ENCODE results near the gene WFIKKN2.
"Not testable (repeated sequence)": the region's sequence is repeated elsewhere in the genome, so short reads cannot be mapped to it uniquely, and the experiment has no call there.

WFIKKN2 gene

DNA sequence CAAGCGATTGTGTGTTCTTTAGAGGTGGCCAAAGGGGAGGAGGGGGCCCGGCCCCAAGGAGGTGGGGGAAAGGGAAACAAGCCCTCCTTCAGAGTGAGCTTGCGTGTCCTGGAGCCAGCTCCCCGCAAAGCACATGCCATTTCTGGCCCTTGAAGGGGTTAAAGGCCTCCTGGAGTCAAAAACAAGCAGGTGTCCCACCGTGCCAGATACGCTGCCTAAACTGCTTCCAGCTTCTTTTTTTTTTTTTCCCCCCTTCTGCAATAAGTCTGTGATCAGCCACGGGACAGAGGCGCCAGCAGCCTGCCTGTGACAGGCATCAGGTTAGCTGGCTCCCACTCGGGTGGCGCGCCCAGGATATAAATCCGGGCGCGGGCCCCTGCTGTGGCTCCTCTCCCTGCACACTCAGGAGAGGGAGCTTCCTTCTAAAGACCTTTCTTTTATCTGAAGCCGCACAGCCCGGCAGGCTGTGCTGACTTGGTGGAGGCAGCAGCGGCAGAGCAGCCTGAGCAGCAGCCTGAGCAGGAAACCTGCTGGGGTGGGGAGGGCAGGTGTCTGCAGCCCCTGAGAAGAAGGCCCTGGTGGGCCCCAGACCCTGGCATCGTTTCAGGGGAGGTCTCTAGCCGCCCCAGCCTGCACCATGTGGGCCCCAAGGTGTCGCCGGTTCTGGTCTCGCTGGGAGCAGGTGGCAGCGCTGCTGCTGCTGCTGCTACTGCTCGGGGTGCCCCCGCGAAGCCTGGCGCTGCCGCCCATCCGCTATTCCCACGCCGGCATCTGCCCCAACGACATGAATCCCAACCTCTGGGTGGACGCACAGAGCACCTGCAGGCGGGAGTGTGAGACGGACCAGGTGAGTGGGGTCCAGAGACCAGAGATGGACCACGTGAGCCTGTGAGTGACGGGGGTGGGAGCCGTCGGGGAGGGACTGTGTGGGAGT, at the start of gene WFIKKN2:
Gene WFIKKN2, plus strand, starts transcription at position 286 of the 934 bp plus-strand sequence. Its CDS starts 352 bp downstream, at position 638.
- no peak for FAIRE-seq

- no peak for FAIRE-seq
Measured at GRCh38 chr17:50785946-50786570, 49.3 kb upstream of the WFIKKN2 start.

- FAIRE-seq, result no peak
Measured at GRCh38 chr17:50787106-50787505, 48.3 kb upstream of the WFIKKN2 start.

DNA sequence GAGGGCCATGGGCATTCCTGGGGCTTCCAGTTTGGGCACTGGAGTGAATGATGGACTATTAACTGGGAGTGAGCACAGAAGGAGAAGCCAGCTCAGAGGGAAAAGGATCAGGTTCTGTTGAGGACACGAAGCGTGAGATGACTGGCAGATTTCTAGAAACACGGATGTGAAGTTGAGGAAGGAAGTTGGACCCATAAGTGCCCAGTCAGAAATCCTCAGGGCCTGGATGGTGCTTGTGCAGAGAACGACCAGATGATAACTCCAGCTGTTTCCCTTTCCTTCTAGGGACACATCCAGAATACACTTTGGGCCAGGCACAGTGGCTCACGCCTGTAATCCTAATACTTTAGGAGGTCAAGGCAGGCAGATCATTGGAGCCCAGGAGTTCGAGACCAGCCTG, 44.8 kb upstream of the WFIKKN2 start:
- FAIRE-seq, result no peak

GRCh38 chr17:50792132-50792531, 43.3 kb upstream of the WFIKKN2 start:
- FAIRE-seq, result no peak

DNA sequence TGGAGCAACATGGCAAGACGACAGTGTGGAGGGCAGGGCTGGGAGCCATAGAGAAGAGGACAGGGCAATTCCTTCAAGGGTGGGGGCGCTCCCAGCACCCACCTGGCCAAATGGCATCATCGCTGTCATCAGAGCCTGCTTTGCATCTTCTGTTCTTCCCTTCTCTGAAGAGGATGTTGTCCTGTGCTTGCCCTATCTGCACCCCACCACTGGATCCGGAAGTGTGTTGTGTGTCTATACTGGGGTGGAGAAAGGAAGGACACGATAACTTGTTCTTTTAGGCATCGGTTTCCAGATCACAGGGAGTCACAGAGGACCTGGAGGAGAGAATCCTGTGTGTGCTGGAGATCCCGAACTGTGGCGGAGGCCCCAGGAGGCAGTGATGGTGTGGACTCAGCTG, 42.4 kb upstream of the WFIKKN2 start:
- no peak for FAIRE-seq

GRCh38 chr17:50794361-50794760, 41.0 kb upstream of the WFIKKN2 start:
- no peak for FAIRE-seq

DNA sequence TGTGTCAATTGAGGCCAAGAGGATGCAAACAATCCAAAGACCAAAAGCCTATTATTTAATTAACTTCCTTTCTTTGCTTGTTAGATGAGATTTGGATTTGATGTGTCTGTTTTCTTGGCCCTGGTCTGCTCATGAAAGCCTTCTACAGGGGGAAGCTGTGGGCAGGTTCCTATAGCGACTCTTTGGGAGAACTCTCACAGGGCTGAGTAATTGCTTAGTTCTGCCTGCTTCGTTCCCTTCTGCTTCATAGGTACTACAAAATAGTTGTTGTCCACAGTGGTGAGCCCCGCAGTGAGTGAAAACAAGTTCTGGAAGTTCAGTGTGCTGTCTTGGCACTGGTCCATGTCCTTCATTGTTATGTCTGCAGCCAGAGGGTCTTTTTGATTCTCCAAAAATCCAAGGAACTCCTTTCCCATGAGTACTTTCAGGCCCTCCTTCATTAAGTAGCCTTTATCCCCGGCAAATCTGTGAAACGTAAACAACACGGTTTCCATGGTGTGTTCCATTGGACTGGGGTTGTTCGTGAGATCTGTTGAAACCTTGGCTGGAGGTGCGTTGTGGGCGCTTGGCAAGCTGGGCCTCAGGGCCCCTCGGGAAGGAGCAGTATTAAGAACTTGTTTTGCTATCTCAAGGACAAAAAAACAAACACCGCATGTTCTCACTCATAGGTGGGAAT, 38.1 kb upstream of the WFIKKN2 start:
- FAIRE-seq, result no peak

- FAIRE-seq, result no peak
Measured at GRCh38 chr17:50798424-50799288, 36.7 kb upstream of the WFIKKN2 start.

GRCh38 chr17:50799582-50799981, 35.8 kb upstream of the WFIKKN2 start:
- FAIRE-seq, result no peak

GRCh38 chr17:50800196-50800700, 35.1 kb upstream of the WFIKKN2 start:
- FAIRE-seq, result no peak

- no peak for FAIRE-seq
Measured at GRCh38 chr17:50802609-50803571, 32.5 kb upstream of the WFIKKN2 start.

GRCh38 chr17:50803676-50804075, 31.7 kb upstream of the WFIKKN2 start:
- no peak for FAIRE-seq

- FAIRE-seq, result not testable (repeated sequence)
Measured at GRCh38 chr17:50804749-50805475, 30.5 kb upstream of the WFIKKN2 start.

DNA sequence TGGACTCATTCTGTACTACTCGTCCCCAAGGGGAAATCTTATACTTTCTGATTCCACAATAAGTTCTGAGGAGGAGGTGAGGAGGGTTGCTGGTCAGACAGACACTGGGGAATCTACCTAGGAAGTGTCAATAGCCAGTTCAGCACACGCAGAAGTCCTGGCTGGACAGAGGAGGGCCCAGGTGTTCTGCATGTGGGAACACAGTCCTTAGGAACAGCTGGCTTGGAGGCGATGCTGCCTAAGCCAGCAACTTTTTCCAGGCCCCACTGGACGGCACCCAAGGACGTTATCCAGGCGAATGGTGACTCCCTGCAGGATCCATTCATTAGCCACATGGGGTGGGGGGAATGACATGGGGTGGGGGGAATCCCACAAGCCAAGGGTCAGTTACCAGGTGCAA, 29.9 kb upstream of the WFIKKN2 start:
- no peak for FAIRE-seq

DNA sequence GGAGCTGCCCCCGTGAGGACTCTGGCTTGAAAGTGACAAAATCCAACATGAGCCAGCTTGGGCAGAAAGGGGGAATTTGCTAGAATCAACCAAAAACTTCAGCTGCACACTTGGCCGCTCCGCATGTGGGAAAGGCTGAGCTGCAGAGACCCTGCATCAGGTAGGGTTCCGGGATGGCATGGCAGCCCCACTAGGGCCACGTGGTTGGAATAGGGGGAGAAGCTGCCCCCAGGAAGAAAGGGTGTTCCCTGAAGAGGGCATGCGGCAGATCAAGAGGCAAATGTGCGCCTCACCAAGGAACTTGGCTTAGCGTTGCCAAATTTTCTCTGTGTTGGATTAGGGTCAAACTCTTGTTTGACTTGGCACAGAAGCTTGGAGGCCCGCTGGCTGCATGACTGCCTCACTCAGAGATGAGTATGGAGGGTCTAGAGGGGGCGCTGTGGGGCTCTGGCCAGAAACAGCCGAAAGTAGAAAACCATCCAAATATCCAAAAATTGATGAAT, 29.2 kb upstream of the WFIKKN2 start:
- no peak for FAIRE-seq

GRCh38 chr17:50807009-50807408, 28.4 kb upstream of the WFIKKN2 start:
- no peak for FAIRE-seq

DNA sequence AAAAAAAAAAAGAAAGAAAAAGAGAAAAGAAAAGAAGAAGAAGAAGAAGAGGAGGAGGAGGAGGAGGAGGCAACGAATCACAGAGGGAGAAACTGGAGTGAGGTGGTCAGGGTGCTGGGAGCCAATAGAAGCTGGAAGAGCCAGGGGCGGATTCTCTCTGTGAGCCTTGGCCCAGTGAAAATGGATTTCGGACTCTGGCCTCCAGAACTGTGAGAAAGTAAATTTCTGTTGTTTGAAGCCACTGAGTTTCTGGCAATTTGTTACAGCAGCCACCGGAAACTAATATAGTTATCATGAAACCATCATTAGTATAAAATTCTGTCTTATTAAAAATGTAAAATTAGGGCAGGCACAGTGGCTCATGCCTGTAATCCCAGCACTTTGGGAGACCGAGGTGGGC, 27.7 kb upstream of the WFIKKN2 start:
- FAIRE-seq, result no peak

DNA sequence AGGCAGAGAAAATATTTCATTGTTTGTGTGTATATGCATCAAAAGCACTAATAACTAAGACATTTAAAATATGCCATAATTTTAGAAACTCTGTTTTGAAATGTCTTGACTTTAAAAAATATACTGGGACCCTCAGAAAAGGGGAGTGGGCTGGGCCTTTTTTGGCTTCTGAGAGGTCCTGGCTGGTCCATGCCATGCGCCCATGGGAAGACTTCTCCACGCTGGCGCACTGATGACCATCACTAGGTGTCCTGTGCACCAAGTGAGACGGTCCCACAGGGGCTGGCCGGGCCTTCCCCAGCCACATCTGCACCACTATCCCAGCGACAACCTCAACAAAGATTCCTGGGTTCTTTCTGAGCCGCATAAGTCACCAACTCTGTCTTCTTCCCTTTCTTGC, 27.0 kb upstream of the WFIKKN2 start:
- FAIRE-seq, result no peak

DNA sequence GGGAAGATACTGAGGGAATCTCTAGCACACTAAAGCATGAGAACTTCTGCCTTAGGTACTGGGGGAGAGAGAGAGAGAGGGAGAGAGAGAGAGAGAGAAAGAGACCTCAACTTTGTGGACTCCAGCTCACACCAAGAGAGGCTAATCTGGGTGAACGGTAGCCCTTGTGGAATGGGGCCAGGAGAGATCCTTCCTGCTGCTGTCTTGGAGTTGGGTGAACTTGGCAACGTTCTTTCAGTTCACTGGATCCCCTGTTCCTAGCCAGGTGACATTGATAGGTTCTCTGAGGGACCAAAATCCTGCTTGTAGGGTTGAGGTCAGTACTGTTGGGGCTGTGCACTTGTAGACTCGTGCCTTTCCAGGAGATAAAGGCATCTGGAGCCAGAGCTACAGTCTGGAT, 26.5 kb upstream of the WFIKKN2 start:
- no peak for FAIRE-seq

Measured in colon (tissue), 2 donors.